HG03175 (cell line): ENCODE measurements around the gene LGALS7.
"Not testable (repeated sequence)": the region's sequence is repeated elsewhere in the genome, so short reads cannot be mapped to it uniquely, and the experiment has no call there.

ENCODE experiments used
- ATAC-seq: cut with Tn5 transposase; IDR thresholded peaks from one replicate; pipeline ENCODE4 v1.9.1; 2021; ENCODE audit warnings: mild to moderate bottlenecking, moderate library complexity; ENCODE audit not compliant: unreplicated experiment

Gene LGALS7

DNA sequence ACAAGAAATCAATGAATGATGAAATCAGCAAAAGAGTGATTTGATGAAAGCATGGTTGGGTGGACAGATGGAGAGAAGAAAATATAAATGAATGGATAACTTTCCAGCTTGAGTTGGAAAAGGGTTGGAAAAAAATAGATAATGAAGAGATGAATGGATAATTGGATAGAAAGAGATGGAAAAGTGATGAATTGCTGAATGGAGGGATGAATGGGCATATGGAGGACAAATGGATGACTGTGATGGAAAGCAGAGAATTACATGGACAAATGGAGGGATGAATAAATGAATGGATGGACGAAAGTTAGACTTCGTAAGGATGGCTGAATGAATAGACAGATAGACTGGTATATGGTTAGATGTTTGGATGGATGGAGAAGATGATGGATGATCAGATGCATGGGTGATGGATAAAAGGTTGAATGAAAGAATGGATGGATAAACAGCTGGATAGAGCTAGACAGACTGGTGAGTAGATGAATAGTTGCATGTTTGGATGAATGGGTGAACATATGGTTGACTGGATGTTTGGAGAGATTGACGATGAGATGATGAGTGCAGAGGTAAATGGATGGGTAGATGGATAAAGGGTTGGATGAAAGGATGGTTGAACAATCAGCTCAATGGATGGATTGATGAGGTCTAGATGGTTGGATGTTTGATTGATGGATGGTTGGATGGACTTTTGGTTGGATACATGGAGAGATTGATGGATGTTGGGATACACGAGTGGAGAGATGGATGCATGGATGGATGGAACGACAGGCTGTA, 27.4 kb upstream of the LGALS7 start:
- no peak for ATAC-seq

GRCh38 chr19:38799104-38799503, 25.8 kb upstream of the LGALS7 start:
- no peak for ATAC-seq

GRCh38 chr19:38797781-38798180, 24.5 kb upstream of the LGALS7 start:
- ATAC-seq = not testable (repeated sequence)

- no peak for ATAC-seq
Measured at GRCh38 chr19:38796154-38796553, 22.8 kb upstream of the LGALS7 start.

GRCh38 chr19:38795549-38795948, 22.2 kb upstream of the LGALS7 start:
- no peak for ATAC-seq

GRCh38 chr19:38793671-38794070, 20.4 kb upstream of the LGALS7 start:
- ATAC-seq = no peak

- no peak for ATAC-seq
Measured at GRCh38 chr19:38793177-38793576, 19.9 kb upstream of the LGALS7 start.

DNA sequence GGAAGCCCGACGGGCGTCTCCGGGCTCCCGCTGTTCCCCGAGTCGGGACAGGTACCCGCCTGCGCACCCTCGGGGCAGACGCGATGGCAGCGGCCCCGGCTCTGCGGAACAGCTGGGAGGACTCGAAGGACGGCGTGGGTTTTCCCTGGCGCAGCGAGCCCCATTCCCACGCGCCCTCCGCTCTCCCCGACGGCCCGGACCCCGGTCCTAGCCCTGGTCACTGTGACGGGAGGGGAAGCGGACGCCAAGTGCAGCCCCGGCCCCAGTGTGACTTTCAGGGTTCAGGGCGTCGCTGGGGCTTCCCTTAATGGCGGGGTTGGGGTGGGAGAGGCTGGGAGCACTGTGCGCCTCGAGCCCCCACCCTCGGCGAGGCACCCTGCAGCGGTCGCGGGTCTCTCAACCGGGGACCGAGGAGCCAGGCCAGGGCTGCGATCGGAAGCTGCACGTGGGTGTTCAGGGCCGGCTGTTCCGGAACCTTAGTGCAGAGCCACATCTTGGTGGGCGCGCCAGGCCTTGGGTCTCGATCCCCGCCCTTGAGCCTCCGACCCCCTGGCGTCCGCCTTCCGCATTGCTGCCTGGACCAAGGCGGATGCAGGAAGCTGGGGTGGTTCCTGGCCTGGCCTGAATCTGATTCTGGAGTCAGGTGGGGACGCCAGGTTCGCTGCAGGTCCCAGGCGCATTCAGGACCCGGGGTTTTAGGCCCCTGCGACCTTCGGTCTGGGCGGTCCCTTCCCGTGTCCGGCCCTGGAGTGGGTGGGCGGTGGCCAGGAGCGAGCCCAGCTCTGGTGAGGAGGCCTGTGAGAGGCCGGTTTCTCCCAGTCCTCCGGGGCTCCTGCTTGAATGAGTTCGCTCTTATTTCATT, 19.2 kb upstream of the LGALS7 start:
- no peak for ATAC-seq

DNA sequence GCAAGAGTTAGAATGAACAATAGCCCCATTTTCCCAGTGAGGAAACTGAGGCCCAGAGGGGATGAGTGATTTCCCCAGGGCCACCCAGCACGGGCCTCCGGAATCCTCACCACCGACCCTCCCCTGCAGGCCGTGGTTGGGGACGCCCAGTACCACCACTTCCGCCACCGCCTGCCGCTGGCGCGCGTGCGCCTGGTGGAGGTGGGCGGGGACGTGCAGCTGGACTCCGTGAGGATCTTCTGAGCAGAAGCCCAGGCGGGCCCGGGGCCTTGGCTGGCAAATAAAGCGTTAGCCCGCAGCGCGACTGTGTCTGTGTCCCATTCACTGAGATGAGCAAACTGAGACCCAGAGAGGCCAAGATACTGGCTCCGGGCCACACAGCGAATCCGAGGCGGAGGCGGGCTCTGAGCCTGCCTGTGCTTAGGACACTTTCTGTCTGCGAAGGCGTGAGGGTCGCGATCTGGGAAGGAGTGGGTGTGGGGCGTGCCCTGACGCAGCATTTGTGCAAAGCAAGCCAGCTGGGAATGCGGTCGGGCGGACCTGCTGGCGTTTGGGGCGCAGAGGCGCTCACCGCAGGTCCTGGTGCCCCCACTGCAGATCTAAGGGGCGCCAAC, 18.2 kb upstream of the LGALS7 start:
- ATAC-seq = peak; percentile 73

DNA sequence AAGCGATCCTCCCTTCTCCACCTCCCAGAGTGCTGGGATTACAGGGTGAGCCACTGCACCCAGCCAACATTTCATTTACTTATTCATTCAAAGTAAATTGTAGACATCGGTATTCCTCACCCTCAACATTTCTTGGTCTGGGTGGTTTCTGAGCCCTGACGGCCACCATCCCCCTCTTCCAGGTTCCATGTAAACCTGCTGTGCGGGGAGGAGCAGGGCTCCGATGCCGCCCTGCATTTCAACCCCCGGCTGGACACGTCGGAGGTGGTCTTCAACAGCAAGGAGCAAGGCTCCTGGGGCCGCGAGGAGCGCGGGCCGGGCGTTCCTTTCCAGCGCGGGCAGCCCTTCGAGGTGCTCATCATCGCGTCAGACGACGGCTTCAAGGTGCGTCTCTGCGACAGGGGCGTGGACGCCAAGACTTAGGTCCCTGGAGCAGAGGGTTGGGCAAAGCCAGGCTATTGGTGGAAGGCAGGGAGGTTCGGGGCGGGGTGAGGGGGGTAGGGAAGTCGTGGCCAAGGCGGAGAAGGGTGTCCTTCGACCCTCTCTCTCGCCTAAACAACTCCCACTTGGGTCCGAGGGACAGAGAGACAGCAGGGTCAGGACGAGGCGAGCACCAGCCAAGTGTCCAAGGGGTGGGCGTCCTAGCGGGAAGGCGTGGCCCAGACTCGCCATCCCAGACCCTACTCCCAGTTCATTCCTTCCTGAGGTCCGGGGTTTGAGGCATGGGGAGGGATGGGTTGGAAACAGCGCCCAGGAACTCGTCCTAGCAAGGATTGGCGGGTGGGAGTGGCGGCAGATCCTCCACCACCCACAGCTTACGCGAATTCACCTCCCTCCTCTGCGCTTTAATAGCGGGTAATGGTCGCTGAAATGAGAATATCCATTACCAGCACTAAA, 17.4 kb upstream of the LGALS7 start:
- not testable (repeated sequence) for ATAC-seq

GRCh38 chr19:38788478-38789243, 15.3 kb upstream of the LGALS7 start, which contains the start of gene LGALS7B:
Gene LGALS7B (plus strand): TSS chr19:38789200. CDS start chr19:38789227, 27 bp downstream.
- no peak for ATAC-seq

DNA sequence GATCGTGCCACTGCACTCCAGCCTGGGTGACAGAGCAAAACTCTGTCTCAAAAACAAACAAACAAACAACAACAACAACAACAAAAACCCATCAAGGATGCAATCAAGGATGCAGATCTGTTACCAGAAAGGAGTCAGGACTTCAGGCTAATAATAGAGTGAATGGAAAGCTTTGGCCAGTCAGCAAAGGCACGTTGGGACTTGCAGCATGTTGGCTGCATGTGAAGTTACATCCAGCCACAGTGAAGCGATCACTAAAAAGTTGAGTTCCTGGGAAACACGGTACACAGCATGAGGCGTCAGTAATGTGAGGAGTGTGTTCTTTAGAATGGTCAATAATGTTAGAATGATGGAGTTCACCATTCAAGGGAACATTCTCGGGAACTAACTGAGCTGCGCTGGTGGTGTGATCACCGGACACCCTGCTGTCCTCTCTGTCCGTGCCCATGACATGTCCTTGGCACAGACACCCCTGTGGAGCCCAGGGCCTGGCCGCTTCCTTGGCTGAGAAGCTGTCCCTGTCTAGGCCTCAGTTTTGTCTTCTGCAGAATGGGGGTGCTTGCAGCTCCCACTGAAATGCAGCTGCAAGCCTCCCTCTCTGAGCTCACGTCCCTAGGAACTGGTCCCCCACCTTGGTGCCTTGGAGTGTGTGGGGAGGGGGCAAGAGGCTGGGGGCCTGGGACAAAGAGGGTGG, 13.4 kb upstream of the LGALS7 start:
- no peak for ATAC-seq

- not testable (repeated sequence) for ATAC-seq
Measured at GRCh38 chr19:38786061-38786460, 12.7 kb upstream of the LGALS7 start.

GRCh38 chr19:38785187-38785699, 11.9 kb upstream of the LGALS7 start:
- ATAC-seq = no peak

DNA sequence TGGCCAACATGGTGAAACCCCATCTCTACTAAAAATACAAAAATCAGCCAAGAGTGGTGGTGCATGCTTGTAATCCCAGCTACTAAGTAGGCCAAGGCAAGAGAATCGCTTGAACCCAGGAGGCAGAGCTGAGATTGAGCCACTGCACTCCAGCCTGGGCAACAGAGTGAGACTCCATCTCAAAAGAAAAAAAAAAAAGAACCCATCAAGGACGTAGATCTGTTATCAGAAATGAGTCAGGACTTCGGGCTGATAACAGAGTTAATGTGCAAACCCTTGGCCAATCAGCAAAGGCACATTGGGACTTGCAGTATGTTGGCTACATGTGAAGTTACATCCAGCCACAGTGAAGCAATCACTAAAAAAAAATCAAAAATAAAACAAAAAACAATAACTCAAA, 10.9 kb upstream of the LGALS7 start:
- ATAC-seq = no peak

DNA sequence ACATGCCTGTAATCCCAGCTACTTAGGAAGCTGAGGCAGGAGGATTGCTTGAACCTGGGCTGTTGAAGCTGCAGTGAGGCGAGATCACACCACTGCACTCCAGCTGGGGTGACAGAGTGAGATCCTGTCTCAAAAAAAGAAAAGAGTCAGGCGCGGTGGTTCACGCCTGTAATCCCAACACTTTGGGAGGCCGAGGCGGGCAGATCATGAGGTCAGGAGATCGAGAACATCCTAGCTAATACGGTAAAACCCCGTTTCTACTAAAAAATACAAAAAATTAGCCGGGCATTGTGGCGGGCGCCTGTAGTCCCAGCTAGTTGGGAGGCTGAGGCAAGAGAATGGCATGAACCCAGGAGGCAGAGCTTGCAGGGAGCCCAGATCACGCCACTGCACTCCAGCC, 8.9 kb upstream of the LGALS7 start:
- not testable (repeated sequence) for ATAC-seq

GRCh38 chr19:38781058-38781457, 7.7 kb upstream of the LGALS7 start:
- ATAC-seq = no peak

DNA sequence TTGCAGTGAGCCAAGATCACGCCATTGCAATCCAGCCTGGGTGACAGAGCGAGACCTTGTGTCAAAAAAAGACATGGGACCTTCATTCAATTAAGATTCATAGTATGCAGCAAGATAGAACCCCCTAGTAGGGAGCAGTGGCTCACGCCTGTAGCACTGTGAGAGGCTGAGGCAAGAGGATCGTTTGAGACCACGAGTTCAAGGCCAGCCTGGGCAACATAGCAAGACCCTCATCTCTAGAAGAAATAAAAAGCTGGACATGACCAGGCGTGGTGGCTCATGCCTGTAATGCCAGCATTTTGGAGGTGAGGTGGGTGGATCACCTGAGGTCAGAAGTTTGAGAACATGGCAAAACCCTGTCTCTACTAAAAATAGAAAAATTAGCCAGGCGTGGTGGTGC, 7.1 kb upstream of the LGALS7 start:
- ATAC-seq = no peak

DNA sequence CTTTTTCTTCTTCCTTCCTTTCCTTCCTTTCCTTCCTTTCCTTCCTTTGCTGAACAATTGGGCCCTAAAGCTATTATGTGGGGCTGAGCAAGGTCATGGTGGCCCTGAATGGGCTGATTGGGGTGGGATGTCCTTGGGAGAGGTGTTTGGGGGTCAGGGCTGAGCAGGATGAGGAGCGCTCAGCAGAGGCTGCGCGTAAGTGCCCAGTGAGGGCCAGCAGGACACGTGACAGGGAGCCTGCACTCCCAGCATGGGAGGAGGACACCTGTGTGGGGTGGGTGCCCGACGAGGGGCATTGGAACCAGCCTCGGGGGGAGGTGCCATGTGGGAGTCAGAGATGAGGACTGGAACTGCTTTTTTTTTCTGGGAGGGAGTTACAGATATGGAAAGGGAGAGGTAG, 5.4 kb upstream of the LGALS7 start:
- ATAC-seq = no peak
